RPMI8226 (cell line): ENCODE data around the gene ANO1.

Experiments
- DNase-seq: peaks from one replicate; pipeline ENCODE4 v3.0.0-alpha.2; 2015

ANO1 gene

GRCh38 chr11:70119502-70119901 is 41.4 kb downstream of the ANO1 start:
- DNase-seq = no peak

DNA sequence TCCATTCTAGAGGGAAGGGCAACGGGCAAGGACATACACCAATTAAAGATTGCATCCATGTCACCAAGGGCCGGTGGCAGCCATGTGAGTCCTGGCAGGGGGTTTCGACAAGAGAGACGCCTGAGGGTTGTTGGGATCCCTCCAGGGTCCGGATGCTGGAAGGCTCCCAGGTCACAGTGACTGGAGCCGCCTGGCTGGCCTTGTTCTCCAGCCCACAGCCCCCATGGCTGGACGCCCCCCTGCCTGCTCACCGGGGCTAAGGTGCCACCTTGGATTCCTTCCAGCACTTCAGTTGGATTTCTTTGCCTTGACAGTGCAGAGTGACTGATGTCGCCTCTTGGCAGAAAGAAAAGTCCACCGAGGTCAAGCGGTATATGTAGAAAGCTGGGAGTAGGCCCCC is 42.6 kb downstream of the ANO1 start:
- no peak for DNase-seq

DNA sequence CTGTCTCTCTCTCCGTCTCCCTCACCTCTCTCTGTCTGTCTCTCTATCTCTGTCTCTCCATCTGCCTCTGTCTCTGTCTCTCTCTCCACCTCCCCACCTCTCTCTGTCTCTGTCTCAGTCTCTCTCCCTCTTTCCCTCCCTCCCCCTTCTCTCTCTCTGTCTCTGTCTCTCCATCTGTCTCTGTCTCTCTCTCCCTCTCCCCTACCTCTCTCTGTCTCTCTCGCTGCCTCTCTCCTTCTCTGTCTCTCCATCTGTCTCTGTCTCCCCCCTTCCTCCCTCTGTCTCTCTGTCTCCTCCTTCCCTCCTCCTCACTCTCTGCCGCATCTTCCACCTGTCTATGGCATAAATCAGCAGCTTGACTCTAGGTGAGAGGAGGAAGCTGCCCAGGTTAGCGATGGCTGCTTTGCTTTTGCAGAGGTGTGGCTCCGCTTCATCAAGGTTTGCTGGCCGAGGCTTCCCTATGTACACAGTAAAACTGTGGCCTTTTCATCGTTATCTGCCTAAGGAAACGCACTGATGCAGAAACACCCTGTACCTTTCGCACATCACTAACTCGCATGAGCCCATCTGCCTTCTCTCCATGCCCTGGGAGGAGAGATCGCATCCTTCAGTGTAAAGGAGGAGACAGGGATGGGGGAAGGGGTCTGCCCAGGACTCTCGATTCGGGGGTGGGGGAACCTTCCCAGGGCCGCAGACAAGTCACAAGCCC is 44.5 kb downstream of the ANO1 start:
- DNase-seq = peak; percentile 35

DNA sequence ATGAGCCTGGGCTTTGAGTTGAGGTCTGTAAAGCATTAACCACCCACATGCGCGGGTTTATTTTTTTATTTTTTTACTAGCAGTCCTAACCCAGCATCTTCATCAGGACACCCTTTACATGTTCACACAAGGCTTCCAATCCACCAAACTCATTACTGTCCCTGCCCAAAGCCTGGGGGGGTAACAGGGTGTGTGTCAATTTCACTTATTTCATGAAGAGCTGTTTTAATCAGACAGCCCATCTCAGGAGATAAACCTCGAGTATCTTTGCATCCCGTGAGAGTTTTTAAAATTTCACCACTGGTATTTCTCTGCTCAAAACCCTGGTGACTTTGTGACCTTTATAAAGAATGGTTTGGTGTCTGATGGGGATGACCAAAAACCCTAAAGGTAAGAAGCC is 45.6 kb downstream of the ANO1 start:
- DNase-seq = no peak

- no peak for DNase-seq
Observed at GRCh38 chr11:70124321-70125000, 46.3 kb downstream of the ANO1 start.

DNA sequence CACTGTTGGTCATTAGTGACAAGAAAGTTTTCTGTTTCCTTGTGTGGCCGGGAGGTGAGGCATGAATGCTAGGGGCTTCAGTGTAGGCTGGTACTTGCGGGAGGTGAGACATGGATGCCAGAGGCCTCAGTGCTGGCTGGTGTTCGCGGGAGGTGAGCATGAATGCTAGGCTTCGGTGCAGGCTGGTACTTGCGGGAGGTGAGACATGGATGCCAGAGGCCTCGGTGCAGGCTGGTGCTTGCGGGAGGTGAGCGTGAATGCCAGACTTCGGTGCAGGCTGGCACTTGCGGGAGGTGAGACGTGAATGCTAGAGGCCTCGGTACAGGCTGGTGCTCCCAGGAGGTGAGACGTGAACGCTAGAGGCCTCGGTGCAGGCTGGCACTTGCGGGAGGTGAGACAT is 48.4 kb downstream of the ANO1 start:
- DNase-seq = no peak

- DNase-seq = no peak
Observed at GRCh38 chr11:70127653-70128434, 49.7 kb downstream of the ANO1 start.

- DNase-seq = no peak
Observed at GRCh38 chr11:70128435-70128906, 50.4 kb downstream of the ANO1 start.

DNA sequence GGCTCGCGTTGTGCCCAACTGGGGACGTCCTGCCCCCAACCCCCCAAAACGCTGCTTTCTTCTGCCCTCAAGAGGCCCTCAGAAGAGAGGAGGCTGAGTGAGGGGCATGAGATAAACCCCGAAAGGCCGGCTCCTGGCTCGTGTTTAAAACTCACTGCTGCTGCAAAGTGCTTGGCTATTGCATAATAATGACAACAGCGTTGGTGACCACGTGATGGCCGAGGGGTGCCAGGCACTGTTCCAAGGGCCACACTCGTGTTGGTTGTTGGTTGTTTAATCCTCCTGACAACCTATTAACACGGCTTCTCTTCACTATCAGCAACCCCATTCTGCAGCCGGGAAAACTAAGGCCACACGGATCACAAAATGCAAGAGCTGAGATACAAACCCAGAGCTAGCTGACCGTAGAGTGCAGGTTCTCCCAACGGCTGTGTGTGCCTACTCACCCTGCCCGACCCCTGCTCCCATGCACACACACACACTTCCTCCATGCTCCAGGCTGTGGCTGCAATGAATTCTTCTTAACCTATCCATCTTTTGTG is 51.0 kb downstream of the ANO1 start:
- DNase-seq = no peak

DNA sequence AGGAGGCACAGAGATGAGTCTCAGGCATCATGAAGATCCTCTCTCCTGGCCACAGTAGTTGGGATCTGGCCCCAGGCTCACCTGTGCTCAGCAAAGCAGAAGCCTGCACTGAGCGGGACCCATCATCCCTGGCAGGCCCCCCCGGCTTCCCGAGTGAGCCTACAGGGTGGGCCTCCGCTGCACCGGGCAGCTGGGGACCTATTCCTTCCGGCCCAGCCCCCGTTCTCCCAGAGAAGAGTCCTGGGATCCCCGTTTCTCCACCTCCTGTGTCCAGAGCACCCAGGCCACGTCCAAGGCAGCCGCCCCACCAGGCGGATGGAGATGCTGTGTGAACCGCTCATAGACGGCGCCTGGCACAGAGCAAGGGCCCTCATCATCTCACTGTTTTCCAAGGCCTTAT is 52.5 kb downstream of the ANO1 start:
- no peak for DNase-seq

GRCh38 chr11:70131606-70132190 is 53.6 kb downstream of the ANO1 start:
- DNase-seq = no peak

- no peak for DNase-seq
Observed at GRCh38 chr11:70132641-70133040, 54.5 kb downstream of the ANO1 start.

GRCh38 chr11:70133771-70134335 is 55.7 kb downstream of the ANO1 start:
- DNase-seq = no peak

DNA sequence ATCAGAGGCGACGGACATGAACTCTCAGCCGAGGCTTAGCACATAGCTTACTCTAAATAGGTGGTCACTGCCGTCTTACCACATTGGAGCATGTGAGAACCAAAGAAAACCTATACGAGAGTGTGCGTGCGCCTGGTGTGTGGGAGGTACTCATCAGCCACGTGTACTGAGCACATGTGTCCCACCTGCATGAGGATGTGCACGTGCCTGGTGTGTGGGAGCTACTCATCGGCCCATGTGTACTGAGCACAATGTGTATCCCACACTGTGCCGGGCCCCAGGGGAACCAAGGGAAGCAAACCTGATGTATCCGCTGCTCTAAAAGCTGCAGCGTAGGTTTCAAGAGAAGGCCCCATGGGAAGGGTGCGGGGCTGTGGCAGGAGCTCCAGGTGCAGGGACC is 56.4 kb downstream of the ANO1 start:
- DNase-seq = no peak

DNA sequence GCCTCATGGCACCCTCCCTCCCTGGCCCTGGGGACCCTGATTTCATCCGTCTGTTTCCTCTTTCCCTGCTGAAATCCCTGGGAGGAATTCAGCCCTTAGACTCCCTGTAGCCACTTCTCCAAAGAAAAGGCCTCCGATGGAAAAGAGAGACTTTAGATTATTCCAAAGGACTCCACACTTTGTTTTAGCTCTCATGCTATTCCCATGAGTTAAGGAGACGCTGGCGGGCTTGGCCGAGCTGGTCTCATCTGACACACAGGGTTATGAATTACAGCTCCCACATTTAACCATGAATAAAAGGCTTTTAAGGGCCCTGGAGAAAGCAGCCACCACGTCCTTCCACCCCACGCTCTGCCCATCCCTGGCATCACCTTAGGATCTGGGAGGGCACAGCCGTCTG is 57.0 kb downstream of the ANO1 start:
- no peak for DNase-seq

GRCh38 chr11:70135625-70136059 is 57.5 kb downstream of the ANO1 start:
- DNase-seq = no peak

GRCh38 chr11:70137383-70137782 is 59.3 kb downstream of the ANO1 start:
- DNase-seq = no peak

- DNase-seq = no peak
Observed at GRCh38 chr11:70138403-70138802, 60.3 kb downstream of the ANO1 start.

DNA sequence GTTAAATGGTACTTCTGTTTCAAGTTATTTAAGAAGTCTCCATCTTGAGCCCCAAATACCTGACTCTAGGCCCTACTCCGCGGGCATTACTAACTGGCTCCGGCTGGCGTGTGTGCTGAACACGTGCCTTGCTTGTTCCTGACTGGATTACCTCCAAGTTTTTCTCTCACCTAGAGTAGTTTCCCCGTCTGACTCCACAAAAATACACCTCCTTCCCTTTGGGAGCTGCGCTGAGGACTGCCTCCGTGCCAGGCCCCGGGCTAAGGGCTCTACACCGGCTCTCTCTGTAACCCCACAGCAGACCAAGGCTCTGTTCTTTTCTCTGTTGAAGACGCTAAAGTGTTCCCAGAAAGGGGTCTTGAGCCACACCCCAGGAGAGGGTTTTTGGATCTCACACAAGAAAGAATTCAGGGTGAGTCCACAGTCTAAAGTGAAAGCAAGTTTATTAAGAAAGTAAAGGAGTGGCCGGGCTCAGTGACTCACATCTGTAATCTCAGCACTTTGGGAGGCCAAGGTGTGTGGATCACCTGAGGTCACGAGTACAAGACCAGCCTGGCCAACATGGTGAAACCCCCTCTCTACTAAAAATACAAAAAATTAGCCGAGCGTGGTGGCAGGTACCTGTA is 61.8 kb downstream of the ANO1 start:
- no peak for DNase-seq

- DNase-seq = no peak
Observed at GRCh38 chr11:70140711-70141485, 62.8 kb downstream of the ANO1 start.

DNA sequence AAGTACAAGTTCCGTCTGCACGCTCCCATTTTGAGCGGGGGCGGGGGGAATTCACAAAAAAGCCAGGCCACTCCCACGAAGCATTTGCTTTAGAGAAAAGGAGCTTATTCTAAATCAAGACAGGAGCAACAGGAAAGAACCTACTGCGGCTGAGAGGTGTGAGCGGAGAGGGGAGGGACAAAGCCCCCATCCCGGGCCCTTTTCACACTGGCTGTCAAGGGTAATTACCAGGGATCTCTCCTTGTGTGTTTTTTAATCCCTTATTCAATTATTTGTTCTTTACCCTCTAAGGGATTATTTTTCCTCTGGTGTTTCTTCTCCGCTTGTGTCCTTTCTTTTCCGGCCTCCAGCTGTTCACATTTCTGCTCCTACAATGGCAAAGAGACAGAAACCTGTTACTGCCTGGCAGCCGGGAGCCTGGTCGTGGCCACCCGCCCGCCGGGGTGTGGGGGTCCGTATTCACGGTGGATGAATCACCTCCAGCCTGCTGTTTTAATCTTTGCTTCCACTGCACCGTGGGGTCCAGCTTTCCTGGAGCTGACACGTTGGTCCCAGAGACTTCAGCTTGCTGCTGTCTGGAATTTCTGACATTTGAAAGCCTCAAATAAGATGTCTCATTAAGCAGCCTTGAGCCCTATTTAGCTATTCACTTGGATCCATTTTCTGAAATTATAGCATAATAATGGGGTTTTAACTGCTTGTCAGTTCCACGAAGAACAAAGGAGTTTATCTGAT is 63.5 kb downstream of the ANO1 start:
- no peak for DNase-seq
